Peyer's patch (tissue), 4 donors: ENCODE data around the gene XPNPEP1.

Experiments
- CTCF ChIP-seq, 6 experiments: fragments of 450-650 bp in 4 of 6; fragments of 200-600 bp in 2 of 6; sonication (generic) in 1 of 6; IDR thresholded peaks; one replicate each; pipeline ENCODE4 v1.5.1; 2017 to 2019; ENCODE audit warnings: antibody characterized with exemption in 6 of 6, mild to moderate bottlenecking in 3 of 6, moderate library complexity in 1 of 6
- POLR2A ChIP-seq, 2 donors: fragments of 450-650 bp; IDR thresholded peaks; one replicate each; pipeline ENCODE4 v1.5.1; 2017; ENCODE audit warnings: antibody characterized with exemption in 2 of 2, mild to moderate bottlenecking in 2 of 2, moderate library complexity in 2 of 2

- no peak for TF ChIP-seq CTCF (IDR thresholded peaks at IDR 0.05)
- no peak for TF ChIP-seq POLR2A (IDR thresholded peaks at IDR 0.05)
These were observed 22.3 kb upstream of the XPNPEP1 start for GRCh38 chr10:109945473-109946177.
